K562 (cell line): Measurements from ENCODE around the gene SART3. TPM values are rescaled to one million over a fixed set of nuclear protein-coding genes. Genes with fewer than 3 reads are reported as not detected.
A peak's percentile ranks its signal among the peaks of the same experiment; 100 is the strongest.
"Not testable (repeated sequence)": the region's sequence is repeated elsewhere in the genome, so short reads cannot be mapped to it uniquely, and the experiment has no call there.

ENCODE experiments used
- ATAC-seq: fragments of 200-7000 bp; cut with Tn5 transposase; 3 replicates; pipeline ENCODE4 v1.9.1; 2020; ENCODE audit warnings: moderate library complexity
- BruUV-seq: library from RNA; stranded (reverse); fragments of 400-500 nt; replicated peaks from 2 replicates; lab custom pipeline; 2021; lab: Mats Ljungman, UMichigan
- CTCF ChIA-PET: fragments of 300-600 bp; formaldehyde crosslinking; extraction: SDS; loops from one replicate; lab custom pipeline; 2021; ENCODE audit warnings: low intra/inter-chr PET ratio; lab: Yijun Ruan, JAX
- POLR2A ChIA-PET: fragments of 300-600, 350-650 bp; sonication (Branson Sonifier 250); formaldehyde crosslinking; extraction: SDS; loops from one replicate; lab custom pipeline; 2021; ENCODE audit warnings: antibody characterized with exemption, inconsistent platforms; lab: Yijun Ruan, JAX
- DNase-seq, 4 experiments: peaks; one replicate each; pipeline versions ENCODE4 v3.0.0 to v3.0.0-alpha.2; 2011 to 2018; ENCODE audit warnings: low spot score in 3 of 4, mixed read lengths in 3 of 4; ENCODE audit errors: extremely low read depth in 1 of 4
- FAIRE-seq: peaks from 2 replicates; lab custom pipeline; 2011; peaks lifted over from hg19 to GRCh38; lab: Jason Lieb, UNC
- H2AFZ ChIP-seq: 2 replicates; pipeline ENCODE4 v1.6.0; 2011; ENCODE audit warnings: low read depth, low read length, control low read depth, inconsistent platforms
- H3K27ac ChIP-seq: fragments of 200-600 bp; 3 replicates; pipeline ENCODE4 v1.8.0; 2011; ENCODE audit warnings: low read depth, mild to moderate bottlenecking, control low read depth, inconsistent platforms, low read length, moderate library complexity, mixed read lengths; ENCODE audit errors: extremely low read depth
- H3K27me3 ChIP-seq, 2 experiments: fragments of 300-600 bp in 1 of 2; 2 replicates in 1 of 2; 3 replicates in 1 of 2; pipeline versions ENCODE4 v1.6.0 to v1.8.0; 2011; ENCODE audit warnings: inconsistent platforms in 2 of 2, low read length in 2 of 2, mild to moderate bottlenecking in 1 of 2, mixed read lengths in 1 of 2, moderate library complexity in 1 of 2; ENCODE audit not compliant: control insufficient read depth in 2 of 2, insufficient read depth in 2 of 2
- H3K36me3 ChIP-seq: fragments of 300-600 bp; 3 replicates; pipeline ENCODE4 v1.8.0; 2011; ENCODE audit warnings: mild to moderate bottlenecking, low read length, inconsistent platforms; ENCODE audit not compliant: control insufficient read depth, insufficient read depth
- H3K4me1 ChIP-seq, 2 experiments: fragments of 200-600 bp in 1 of 2; replicated peaks in 1 of 2; 2 replicates in 1 of 2; 3 replicates in 1 of 2; pipeline versions ENCODE4 v1.5.1 to v1.8.0; 2011; ENCODE audit warnings: inconsistent platforms in 2 of 2, low read length in 2 of 2, mild to moderate bottlenecking in 1 of 2, mixed read lengths in 1 of 2, moderate library complexity in 1 of 2; ENCODE audit not compliant: control insufficient read depth in 2 of 2, insufficient read depth in 2 of 2
- H3K4me2 ChIP-seq: 2 replicates; pipeline ENCODE4 v1.6.1; 2011; ENCODE audit warnings: low read length, control low read depth, inconsistent platforms, mixed read lengths; ENCODE audit not compliant: insufficient read depth
- H3K4me3 ChIP-seq: fragments of 200-600 bp; sonication (generic), shearing (Covaris generic); 2 replicates; pipeline ENCODE4 v1.5.1; 2016; ENCODE audit warnings: control low read depth, inconsistent platforms
- H3K79me2 ChIP-seq: fragments of 200-600 bp; 3 replicates; pipeline ENCODE4 v1.8.0; 2011; ENCODE audit warnings: low read length, inconsistent platforms; ENCODE audit not compliant: control insufficient read depth, insufficient read depth
- H3K9ac ChIP-seq, 2 experiments: 2 replicates each; pipeline versions ENCODE4 v1.6.0 to v1.6.1; 2011; ENCODE audit warnings: low read depth in 2 of 2, low read length in 2 of 2, control low read depth in 1 of 2, inconsistent platforms in 1 of 2, mild to moderate bottlenecking in 1 of 2, mixed read lengths in 1 of 2; ENCODE audit not compliant: insufficient read depth in 1 of 2
- H3K9me1 ChIP-seq: one replicate; pipeline ENCODE4 v1.6.0; 2011; ENCODE audit warnings: inconsistent platforms, mild to moderate bottlenecking, low read length, moderate library complexity; ENCODE audit not compliant: control insufficient read depth, insufficient read depth
- H3K9me3 ChIP-seq: replicated peaks from 2 replicates; pipeline ENCODE4 v1.5.1; 2011; ENCODE audit warnings: low read depth, low read length, inconsistent platforms; ENCODE audit not compliant: control insufficient read depth, insufficient read depth
- H4K20me1 ChIP-seq: replicated peaks from 2 replicates; pipeline ENCODE4 v1.6.1; 2011; ENCODE audit warnings: low read length, inconsistent platforms, mixed read lengths; ENCODE audit not compliant: control insufficient read depth, insufficient read depth
- GATAD2B ChIP-seq: fragments of 450-650 bp; IDR thresholded peaks from 2 replicates; pipeline ENCODE4 v1.6.1; 2017; ENCODE audit warnings: mild to moderate bottlenecking, borderline replicate concordance
- KDM5B ChIP-seq: fragments of 200-600 bp; sonication (generic); IDR thresholded peaks from 2 replicates; pipeline ENCODE4 v1.6.1; 2012; ENCODE audit warnings: low read depth, mild to moderate bottlenecking, moderate library complexity, low read length, control low read depth, inconsistent platforms; ENCODE audit not compliant: insufficient replicate concordance
- MAFG ChIP-seq: fragments of 450-650 bp; conservative IDR thresholded peaks from 2 replicates; pipeline ENCODE4 v1.6.1; 2016; ENCODE audit warnings: missing genetic modification characterization, missing compliant biosample characterization
- MAFK ChIP-seq: IDR thresholded peaks from 2 replicates; pipeline ENCODE4 v1.6.1; 2011; ENCODE audit warnings: low read length, improper control_type of control experiment
- NR2F6 ChIP-seq: fragments of 450-650 bp; formaldehyde crosslinking; IDR thresholded peaks from 2 replicates; pipeline ENCODE4 v1.4.0; 2020; ENCODE audit warnings: mild to moderate bottlenecking
- SMARCA5 ChIP-seq: fragments of 450-650 bp; IDR thresholded peaks from 2 replicates; pipeline ENCODE4 v1.6.1; 2016
- SRF ChIP-seq, 2 experiments: fragments of 250-450, 450-650 bp in 1 of 2; sonication (Bioruptor Pico) in 1 of 2; sonication (generic) in 1 of 2; formaldehyde crosslinking; IDR thresholded peaks; 2 replicates each; pipeline versions ENCODE4 v1.5.0 to v1.5.1; 2020 to 2022; ENCODE audit warnings: mild to moderate bottlenecking in 1 of 2, missing genetic modification reagents in 1 of 2
- STAT5A ChIP-seq: IDR thresholded peaks from 2 replicates; pipeline ENCODE4 v1.6.1; 2012; ENCODE audit warnings: low read length, inconsistent platforms, borderline replicate concordance
- ZNF175 ChIP-seq: fragments of 200-800 bp; sonication (Bioruptor generic); IDR thresholded peaks from 2 replicates; pipeline ENCODE4 v1.6.1; 2016; ENCODE audit warnings: low read depth, mild to moderate bottlenecking, missing genetic modification characterization, missing compliant biosample characterization
- WGBS: fragments of 100-300 bp; shearing (Covaris generic); methylation state at CpG from one replicate; pipeline ENCODE4 v1.1.6; 2016; ENCODE audit warnings: low coverage, mixed read lengths; ENCODE audit not compliant: insufficient coverage; ENCODE audit errors: missing lambda C conversion rate; 5-methylcytosine and 5-hydroxymethylcytosine counted together
- in situ Hi-C: fragments of 300-500 bp; cut with MboI; formaldehyde crosslinking; loops from 4 replicates; pipeline ENCODE4 v1.15.0; 2018; ENCODE audit warnings: inconsistent platforms, mixed read lengths
- intact Hi-C: fragments of 100-400 bp; cut with micrococcal nuclease; formaldehyde crosslinking; loops from 2 replicates; pipeline ENCODE4 v1.14.2; 2022
- polyA plus RNA-seq, 8 experiments: library from polyadenylated mRNA; depleted of rRNA in 4 of 8; stranded (reverse) in 5 of 8; unstranded in 3 of 8; fragments of >200 nt; fragmentation: Nextera tagmentation in 2 of 8; fragmentation: Illumina TruSeq in 1 of 8; extraction: Ambion mirVana in 2 of 8; extraction: Trizol in 1 of 8; gene quantifications; 2 replicates each; pipeline versions ENCODE4 v1.2.1 to v1.2.3, GENCODE V29; 2011 to 2014; ENCODE audit warnings: inconsistent platforms in 1 of 8, missing spikeins in 1 of 8
- total RNA-seq, 7 experiments: library from RNA; depleted of rRNA in 6 of 7; stranded (reverse); fragments of >200 nt in 6 of 7; fragmentation: Illumina TruSeq in 2 of 7; extraction: Trizol in 2 of 7; gene quantifications; 2 replicates each; pipeline versions ENCODE4 v1.2.1 to v1.2.3, GENCODE V29; 2011 to 2021; ENCODE audit warnings: low replicate concordance in 1 of 7
- TF ChIP-seq, protein P1 (sequence below): IDR thresholded peaks from 2 replicates; pipeline ENCODE4 v1.6.1; 2016; ENCODE audit warnings: missing genetic modification characterization, missing compliant biosample characterization
- TF ChIP-seq, protein P2 (sequence below): fragments of 450-650 bp; IDR thresholded peaks from 2 replicates; pipeline ENCODE4 v1.6.1; 2014; ENCODE audit warnings: low read depth, mild to moderate bottlenecking, moderate library complexity, borderline replicate concordance
- TF ChIP-seq, protein P3 (sequence below): conservative IDR thresholded peaks from 2 replicates; pipeline ENCODE4 v1.6.1; 2011; ENCODE audit warnings: low read depth, mild to moderate bottlenecking, low read length; ENCODE audit not compliant: control insufficient read depth

SART3 gene
- total and polyA plus RNA-seq, 9 of the 15 experiments (the other 6 are each of a cell fraction or from before 2014, with no cell fraction given) = 8.9 to 167 (median 56.7) TPM

DNA sequence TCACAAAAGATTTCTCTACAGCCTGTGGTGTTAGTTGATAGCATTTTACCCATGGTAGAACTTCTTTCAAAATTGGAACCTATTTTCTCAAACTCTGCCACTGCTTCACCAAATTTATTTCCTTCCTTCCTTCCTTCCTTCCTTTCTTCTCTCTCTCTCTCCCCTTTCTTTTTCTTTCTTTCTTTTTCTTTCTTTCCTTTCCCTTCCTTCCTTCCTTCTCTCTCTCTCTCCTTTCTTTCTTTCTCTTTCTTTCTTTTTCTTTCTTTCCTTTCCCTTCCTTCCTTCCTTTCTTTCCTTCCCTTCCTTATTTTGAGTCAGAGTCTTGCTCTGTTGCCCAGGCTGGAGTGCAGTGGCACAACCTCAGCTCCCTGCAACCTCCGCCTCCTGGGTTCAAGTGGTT lies 13.3 kb upstream of the SART3 start:
- H3K79me2 ChIP-seq, H3K9me3 ChIP-seq, H3K36me3 ChIP-seq, H3K27ac ChIP-seq, in situ Hi-C loops, H4K20me1 ChIP-seq, H3K9me1 ChIP-seq, H2AFZ ChIP-seq, H3K9ac ChIP-seq, intact Hi-C loops, BruUV-seq, DNase-seq, H3K4me3 ChIP-seq, H3K4me1 ChIP-seq, FAIRE-seq, H3K4me2 ChIP-seq, ATAC-seq, H3K27me3 ChIP-seq, CTCF ChIA-PET: not testable (repeated sequence)
- POLR2A ChIA-PET = interaction anchor here (0.6 kb wide), 1 partner anchor 12 kb away, joined by 3 read pairs; no protein-coding TSS in a partner anchor
- WGBS = 56% methylated on average over 1 of the region's 1 CpG
- TF ChIP-seq, protein P1, sequence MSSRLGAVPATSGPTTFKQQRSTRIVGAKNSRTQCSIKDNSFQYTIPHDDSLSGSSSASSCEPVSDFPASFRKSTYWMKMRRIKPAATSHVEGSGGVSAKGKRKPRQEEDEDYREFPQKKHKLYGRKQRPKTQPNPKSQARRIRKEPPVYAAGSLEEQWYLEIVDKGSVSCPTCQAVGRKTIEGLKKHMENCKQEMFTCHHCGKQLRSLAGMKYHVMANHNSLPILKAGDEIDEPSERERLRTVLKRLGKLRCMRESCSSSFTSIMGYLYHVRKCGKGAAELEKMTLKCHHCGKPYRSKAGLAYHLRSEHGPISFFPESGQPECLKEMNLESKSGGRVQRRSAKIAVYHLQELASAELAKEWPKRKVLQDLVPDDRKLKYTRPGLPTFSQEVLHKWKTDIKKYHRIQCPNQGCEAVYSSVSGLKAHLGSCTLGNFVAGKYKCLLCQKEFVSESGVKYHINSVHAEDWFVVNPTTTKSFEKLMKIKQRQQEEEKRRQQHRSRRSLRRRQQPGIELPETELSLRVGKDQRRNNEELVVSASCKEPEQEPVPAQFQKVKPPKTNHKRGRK (tag) = peak; percentile 96
- 0 out of 2 replicates have a peak, but pooled peaks have one; percentile 34 for TF ChIP-seq SMARCA5

DNA sequence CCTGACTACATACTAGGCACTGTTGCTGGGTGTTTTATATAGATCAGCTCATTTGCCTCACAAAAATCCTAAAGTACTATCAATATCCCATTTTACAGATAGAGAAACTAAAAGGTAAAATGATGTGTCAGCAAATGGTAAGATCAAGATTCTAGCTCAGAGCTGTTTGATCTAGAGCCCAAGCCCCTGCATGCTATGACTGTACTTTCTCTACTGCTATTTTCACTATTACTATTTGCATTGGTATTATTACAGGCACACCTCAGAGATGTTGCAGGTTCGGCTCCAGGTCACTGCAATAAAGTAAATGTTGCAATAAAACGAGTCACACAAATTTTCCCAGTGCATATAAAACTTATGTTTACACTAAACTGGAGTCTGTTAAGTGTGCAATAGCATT lies 12.3 kb upstream of the SART3 start:
- no peak overlapping the region for H3K27ac ChIP-seq
- intact Hi-C loops (no loop called here), in situ Hi-C loops (no loop called here)
- 0% methylated on average over 2 of the region's 2 CpGs for WGBS
- no peak overlapping the region for H2AFZ ChIP-seq
- H3K9me3 ChIP-seq = no peaks in the 10 kb centered on the region
- no peaks in the 10 kb centered on the region for H3K4me1 ChIP-seq
- ATAC-seq (no peak), DNase-seq (no peak), FAIRE-seq (no peak)
- ChIA-PET POLR2A (interaction anchor here (1.1 kb wide), 1 partner anchor 9 kb away, joined by 3 read pairs; no protein-coding TSS in a partner anchor), CTCF (no interaction called here)
- H4K20me1 ChIP-seq = no peaks in the 10 kb centered on the region
- H3K27me3 ChIP-seq = no peaks in the 10 kb centered on the region
- no peak overlapping the region for H3K9ac ChIP-seq
- no peaks in the 10 kb centered on the region for H3K79me2 ChIP-seq
- H3K4me2 ChIP-seq = no peak overlapping the region
- no peak overlapping the region for H3K4me3 ChIP-seq
- peaks cover 7% of the 10 kb centered on the region; the same call in 1 of the 3 replicates for H3K36me3 ChIP-seq
- H3K9me1 ChIP-seq = no peaks in the 10 kb centered on the region
- no TSS peak for BruUV-seq
- peak; percentile 90 for TF ChIP-seq MAFG (tag)
- peak; percentile 93 for TF ChIP-seq MAFK
- no peak for TF ChIP-seq SRF (CRISPR knock-in tag; IDR thresholded peaks at IDR 0.05)
- no peak for TF ChIP-seq GATAD2B
- no peak for TF ChIP-seq NR2F6 (CRISPR knock-in tag)
- no peak for TF ChIP-seq KDM5B
- TF ChIP-seq, protein P2, sequence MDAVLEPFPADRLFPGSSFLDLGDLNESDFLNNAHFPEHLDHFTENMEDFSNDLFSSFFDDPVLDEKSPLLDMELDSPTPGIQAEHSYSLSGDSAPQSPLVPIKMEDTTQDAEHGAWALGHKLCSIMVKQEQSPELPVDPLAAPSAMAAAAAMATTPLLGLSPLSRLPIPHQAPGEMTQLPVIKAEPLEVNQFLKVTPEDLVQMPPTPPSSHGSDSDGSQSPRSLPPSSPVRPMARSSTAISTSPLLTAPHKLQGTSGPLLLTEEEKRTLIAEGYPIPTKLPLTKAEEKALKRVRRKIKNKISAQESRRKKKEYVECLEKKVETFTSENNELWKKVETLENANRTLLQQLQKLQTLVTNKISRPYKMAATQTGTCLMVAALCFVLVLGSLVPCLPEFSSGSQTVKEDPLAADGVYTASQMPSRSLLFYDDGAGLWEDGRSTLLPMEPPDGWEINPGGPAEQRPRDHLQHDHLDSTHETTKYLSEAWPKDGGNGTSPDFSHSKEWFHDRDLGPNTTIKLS = no peak
- TF ChIP-seq, protein P3, sequence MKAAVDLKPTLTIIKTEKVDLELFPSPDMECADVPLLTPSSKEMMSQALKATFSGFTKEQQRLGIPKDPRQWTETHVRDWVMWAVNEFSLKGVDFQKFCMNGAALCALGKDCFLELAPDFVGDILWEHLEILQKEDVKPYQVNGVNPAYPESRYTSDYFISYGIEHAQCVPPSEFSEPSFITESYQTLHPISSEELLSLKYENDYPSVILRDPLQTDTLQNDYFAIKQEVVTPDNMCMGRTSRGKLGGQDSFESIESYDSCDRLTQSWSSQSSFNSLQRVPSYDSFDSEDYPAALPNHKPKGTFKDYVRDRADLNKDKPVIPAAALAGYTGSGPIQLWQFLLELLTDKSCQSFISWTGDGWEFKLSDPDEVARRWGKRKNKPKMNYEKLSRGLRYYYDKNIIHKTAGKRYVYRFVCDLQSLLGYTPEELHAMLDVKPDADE = no peak
- no peak for TF ChIP-seq ZNF175 (CRISPR knock-in tag)
- TF ChIP-seq STAT5A = no peak
